Measurements from ENCODE around the gene FAM47E. TPM values are rescaled to one million over a fixed set of nuclear protein-coding genes. Genes with fewer than 3 reads are reported as not detected.

The FAM47E gene
- polyA plus RNA-seq, 1 donor = 1.5 TPM

Other genes starting within 250 kb of the FAM47E start
- gene CXCL9, start 244.2 kb upstream of the FAM47E start, polyA plus RNA-seq (ENCODE audit: insufficient read length) = 0.05 TPM
- gene CXCL10, start 228.2 kb upstream of the FAM47E start, polyA plus RNA-seq (ENCODE audit: insufficient read length) = 0.23 TPM
- not detected for gene CXCL11, start 215.7 kb upstream of the FAM47E start, polyA plus RNA-seq (ENCODE audit: insufficient read length)
- 38.3 TPM for gene ART3, start 177.0 kb upstream of the FAM47E start, polyA plus RNA-seq (ENCODE audit: insufficient read length)
- gene NUP54, start 103.3 kb upstream of the FAM47E start, polyA plus RNA-seq (ENCODE audit: insufficient read length) = 39.1 TPM
- gene SCARB2, start 37.9 kb upstream of the FAM47E start, polyA plus RNA-seq (ENCODE audit: insufficient read length) = 139 TPM
- 58.9 TPM for gene STBD1, start 55.0 kb downstream of the FAM47E start, polyA plus RNA-seq (ENCODE audit: insufficient read length)
- gene CCDC158, start 169.4 kb downstream of the FAM47E start, polyA plus RNA-seq (ENCODE audit: insufficient read length) = 0.75 TPM
- 19.0 TPM for gene SHROOM3, start 183.5 kb downstream of the FAM47E start, polyA plus RNA-seq (ENCODE audit: insufficient read length)